Endothelial cell of umbilical vein (primary cell): Measurements from ENCODE around the gene FJX1.
A peak's percentile ranks its signal among the peaks of the same experiment; 100 is the strongest.

Source experiments
- EZH2 ChIP-seq: IDR thresholded peaks from 2 replicates; pipeline ENCODE4 v1.6.1; 2012; ENCODE audit warnings: borderline replicate concordance, low read depth, mild to moderate bottlenecking, moderate library complexity, low read length, inconsistent platforms; ENCODE audit not compliant: severe bottlenecking
- POLR2A ChIP-seq: IDR thresholded peaks from 2 replicates; pipeline ENCODE4 v1.6.1; 2012; ENCODE audit warnings: low read depth, mild to moderate bottlenecking, control low read depth, low read length
- POLR2AphosphoS5 ChIP-seq: IDR thresholded peaks from 2 replicates; pipeline ENCODE4 v1.6.1; 2012; ENCODE audit warnings: low read depth, mild to moderate bottlenecking, control low read depth, low read length, moderate library complexity; ENCODE audit not compliant: insufficient read depth
- TF ChIP-seq, protein P1 (sequence below), 2 donors: IDR thresholded peaks; 1 replicate in 1 of 2; 2 replicates in 1 of 2; pipeline ENCODE4 v1.5.1; 2011; ENCODE audit warnings: low read length in 2 of 2, mild to moderate bottlenecking in 2 of 2, moderate library complexity in 2 of 2, control low read depth in 1 of 2, inconsistent platforms in 1 of 2, low read depth in 1 of 2; ENCODE audit not compliant: insufficient read depth in 1 of 2; ENCODE audit errors: extremely low read depth in 1 of 2
- TF ChIP-seq, protein P2 (sequence below): IDR thresholded peaks from 2 replicates; pipeline ENCODE4 v1.6.1; 2011; ENCODE audit not compliant: insufficient read depth, insufficient read length

DNA sequence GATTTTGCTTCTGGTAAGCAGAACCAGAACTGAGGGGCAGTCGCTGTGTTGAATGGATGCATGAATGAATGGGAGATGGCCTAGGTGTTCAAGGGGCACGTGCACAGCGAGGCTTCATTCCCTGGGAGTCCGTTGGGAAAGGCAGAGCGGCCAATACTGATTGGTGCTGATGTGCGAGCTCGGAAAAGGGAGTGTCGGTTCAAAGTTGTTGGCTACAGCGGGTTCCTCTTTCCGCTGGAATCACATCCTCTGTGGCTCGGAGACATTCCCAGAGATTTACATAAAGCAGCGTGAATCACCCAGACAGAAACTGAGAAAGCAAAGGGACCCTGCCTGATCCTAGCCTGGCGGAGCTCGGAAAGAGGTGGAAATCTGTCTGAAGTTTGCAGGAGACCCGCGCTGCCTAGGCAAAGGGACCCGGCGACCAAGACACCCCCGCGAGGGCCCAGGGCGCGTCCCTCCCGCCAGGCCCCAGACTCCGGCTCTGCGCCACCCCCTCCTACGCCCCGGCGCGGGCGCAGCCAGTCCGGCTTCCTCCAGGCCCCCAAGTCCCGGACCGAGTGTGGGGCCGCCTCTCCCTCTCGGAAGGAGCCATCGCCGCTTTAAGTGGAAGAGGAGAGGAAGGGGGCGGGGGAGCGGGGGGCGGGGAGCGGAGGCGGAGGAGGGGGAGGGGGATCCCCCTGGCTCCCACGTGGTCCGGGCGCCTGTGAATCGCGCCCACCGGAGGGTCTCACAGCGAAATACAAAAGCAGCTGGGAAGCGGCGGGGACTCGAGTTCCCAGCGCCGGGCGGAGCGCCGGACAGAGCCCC lies at the start of gene FJX1:
- TF ChIP-seq POLR2A (peak; percentile 32), POLR2AphosphoS5 (no peak), EZH2 (no peak)
- TF ChIP-seq, protein P1, sequence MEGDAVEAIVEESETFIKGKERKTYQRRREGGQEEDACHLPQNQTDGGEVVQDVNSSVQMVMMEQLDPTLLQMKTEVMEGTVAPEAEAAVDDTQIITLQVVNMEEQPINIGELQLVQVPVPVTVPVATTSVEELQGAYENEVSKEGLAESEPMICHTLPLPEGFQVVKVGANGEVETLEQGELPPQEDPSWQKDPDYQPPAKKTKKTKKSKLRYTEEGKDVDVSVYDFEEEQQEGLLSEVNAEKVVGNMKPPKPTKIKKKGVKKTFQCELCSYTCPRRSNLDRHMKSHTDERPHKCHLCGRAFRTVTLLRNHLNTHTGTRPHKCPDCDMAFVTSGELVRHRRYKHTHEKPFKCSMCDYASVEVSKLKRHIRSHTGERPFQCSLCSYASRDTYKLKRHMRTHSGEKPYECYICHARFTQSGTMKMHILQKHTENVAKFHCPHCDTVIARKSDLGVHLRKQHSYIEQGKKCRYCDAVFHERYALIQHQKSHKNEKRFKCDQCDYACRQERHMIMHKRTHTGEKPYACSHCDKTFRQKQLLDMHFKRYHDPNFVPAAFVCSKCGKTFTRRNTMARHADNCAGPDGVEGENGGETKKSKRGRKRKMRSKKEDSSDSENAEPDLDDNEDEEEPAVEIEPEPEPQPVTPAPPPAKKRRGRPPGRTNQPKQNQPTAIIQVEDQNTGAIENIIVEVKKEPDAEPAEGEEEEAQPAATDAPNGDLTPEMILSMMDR (IDR thresholded peaks at IDR 0.05; ENCODE audit: extremely low read depth in 1 of 2, insufficient read depth in 1 of 2, low read depth in 1 of 2, low read length in 2 of 2) = no peak
- TF ChIP-seq, protein P2, sequence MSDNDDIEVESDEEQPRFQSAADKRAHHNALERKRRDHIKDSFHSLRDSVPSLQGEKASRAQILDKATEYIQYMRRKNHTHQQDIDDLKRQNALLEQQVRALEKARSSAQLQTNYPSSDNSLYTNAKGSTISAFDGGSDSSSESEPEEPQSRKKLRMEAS = peak; percentile 55
